NCI-H82 treated with DMSO at 0.1 percent for 48 hours (cell line): Measurements from ENCODE around the gene SCUBE1.
A peak's percentile ranks its signal among the peaks of the same experiment; 100 is the strongest.

Experiments
- DNase-seq: peaks from one replicate; lab custom pipeline; 2025; ENCODE audit not compliant: unreplicated experiment; lab: John Stamatoyannopoulos, UW

The SCUBE1 gene

DNA sequence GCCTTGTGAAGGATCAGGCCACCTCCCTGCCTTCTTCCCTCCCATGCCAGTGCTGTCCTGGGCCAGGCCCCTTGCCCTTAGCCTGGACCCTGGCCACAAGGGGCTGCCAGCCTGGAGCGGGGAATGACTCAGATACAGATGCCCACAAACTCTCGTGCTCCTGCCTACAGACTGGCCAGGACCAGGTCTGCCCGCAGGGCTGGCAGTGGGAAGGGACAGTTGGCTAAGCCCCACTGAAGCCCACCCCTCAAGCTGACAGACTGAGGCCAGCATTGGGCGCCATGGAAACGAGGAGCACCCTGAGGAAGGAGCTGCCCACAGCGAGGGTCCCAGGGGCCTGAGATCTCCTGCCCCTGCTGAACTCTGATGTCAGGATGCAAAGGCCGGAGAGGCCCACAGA, 14.1 kb downstream of the SCUBE1 start:
- DNase-seq, result no peak

DNA sequence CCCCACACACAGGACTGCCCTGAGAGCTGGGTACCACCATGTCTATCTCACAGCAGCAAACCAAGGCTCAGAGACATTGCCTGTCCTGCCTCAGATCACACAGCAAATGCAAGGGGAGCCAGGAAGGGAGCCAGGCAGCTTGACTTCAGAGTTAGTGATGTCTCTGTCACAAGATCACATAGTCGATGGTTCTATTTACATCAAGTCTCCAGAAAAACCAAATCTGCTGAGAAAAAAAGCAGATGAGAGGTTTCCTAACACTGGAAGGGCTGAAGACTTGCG, 16.1 kb downstream of the SCUBE1 start:
- no peak for DNase-seq

DNA sequence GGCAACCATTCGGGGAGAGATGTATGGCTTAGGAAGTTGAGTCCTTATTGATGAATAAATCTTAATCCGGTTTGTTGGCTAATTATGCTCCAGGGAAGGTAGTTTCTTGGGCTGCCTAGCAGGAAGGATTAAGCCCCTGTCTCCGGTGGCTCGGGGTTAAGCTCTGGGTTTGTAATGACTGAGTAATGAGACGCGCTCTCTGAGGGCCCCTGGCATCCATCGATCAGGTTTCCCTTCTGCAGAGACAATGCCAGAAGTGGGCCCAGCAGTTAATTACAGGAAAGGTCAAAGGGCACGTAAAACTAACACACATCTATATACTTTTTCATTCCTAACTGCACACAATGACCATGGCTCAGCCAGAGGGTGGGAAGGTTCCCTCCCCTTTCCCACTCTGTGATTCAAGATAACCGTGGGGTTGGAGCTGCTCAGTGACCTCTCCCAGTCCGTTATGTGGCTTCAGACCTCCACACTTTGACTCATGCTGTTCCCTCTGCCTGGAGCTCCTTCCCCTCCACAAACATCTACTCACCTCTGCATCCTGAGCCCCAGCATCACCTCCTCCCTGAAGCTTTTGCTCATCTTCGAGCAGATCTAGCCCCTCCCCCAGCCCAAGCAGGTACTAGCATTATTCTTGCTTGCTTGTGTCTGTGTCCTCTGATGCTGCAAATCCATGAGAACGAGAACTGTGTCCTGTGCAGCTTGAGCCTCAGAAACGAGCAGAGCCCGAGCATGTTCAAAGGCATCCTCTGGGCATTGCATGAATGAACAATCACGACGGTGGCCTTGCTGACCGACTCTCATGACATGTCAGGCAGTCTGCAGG, 16.6 kb downstream of the SCUBE1 start:
- DNase-seq, result peak; percentile 76

DNA sequence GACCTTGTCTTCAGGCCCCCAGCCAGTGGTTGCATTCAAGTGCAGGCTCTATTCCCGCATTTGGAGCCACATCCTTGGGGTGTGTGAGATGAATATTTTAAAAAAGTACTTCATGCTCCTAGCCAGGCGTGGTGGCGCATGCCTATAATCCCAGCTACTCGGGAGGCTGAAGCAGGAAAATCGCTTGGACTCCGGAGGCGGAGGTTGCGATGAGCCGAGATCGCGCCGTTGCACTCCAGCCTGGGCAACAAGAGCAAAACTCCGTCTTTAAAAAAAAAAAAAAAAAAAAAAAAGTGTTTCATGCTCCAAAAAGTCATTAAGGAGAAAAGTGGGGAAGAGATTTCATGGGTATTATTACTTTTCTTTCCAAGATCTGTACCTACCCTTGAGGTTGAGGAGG, 18.0 kb downstream of the SCUBE1 start:
- no peak for DNase-seq

DNA sequence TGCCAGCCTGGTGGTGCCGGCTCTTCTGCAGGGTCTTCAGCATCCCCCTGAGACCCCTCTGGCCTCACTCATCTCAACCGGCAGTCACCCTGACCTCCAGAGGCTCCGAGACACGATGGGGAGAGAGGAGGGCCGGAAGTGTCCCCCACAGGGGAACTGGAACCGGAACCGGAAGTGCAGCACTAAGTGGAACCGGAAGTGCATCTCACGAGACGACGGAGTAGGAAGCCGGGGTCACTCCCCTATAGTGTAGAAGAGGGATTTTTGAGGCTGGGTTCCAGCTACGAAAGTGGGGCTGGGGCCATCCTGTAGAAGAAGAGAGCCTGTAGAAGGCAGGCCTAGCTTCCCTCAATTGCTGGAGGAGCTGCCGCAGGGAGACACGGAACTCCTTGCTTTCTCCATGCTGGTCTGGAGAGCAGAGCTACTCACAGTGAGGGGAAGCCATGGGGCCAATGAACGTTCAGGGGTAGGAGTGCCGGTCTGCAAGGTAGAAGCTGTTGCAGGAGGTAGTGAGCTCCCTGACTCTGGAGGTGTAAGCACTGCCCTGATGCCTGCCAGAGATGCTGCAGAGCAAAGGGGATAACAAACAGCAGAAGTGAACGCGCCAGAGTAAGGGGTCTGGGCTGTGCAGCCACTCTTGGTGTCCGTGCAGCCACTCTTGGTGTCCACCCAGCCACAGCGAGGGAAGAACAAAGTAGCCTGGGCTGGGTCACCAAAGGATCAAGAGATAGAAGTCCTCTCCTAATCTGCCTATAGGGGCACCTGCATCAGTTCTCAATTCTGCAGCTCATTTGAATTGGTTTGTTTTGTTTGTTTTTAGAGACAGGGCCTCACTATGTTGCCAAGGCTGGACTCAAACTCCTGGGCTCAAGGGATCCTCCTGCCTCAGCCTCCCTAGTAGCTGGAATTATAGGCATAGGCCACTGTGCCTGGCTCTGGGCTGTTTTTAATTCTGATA, 21.9 kb downstream of the SCUBE1 start:
- DNase-seq, result no peak

DNA sequence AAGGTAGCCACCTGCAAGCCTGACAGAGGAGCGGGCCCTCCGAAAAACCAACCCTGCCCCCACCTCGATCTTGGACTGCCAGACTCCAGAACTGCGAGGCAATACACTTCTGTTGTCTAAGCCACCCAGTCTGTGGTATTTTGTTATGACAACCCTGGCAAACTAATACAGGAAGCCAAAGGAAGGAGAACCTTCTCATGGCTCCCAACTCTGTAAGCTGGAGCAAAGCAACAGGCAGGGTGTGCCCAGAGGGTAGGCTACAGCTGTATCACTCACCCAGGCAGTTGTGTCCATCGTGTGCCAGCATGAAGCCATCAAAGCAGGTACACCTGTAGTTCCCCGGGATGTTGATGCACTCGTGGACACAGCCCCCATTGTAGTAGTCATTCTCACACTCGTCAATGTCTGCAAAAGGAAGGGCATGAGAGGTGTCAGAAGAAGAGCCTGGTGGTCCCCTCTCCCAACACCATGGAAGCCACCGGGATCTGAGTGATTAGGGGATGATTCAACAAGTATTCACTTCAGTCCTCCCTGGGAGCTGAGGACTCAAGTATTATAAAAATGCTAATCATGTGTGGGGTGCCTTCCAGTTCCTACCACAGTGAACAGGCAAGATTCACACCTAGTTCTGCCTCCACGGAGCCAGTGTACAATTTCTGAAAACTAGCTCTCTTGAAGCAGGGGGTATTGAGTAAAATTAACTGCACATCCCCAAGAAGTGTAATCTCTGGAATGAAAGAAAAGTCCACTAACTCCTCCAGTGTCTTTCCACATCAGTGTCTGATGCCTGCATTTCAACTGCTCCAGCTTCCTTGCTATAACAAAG, 23.3 kb downstream of the SCUBE1 start:
- no peak for DNase-seq

DNA sequence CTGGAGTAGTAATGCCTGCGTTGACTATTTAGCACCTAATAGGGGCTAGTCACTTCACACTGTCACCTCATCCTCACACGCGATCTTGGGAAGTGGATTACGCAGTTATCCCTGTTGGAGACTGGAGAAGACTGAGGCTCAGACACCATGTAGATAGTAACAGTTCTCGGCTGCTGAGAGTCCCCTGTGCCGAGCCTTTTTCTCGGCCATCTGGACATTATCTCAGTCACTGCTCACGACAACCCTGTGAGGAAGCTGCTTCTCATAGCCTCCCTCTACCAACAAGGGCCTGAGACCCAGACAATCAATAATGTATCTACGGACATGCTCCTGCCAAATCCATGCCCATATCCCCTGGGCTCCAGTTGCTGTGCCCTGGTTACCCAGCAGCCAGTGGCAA, 25.9 kb downstream of the SCUBE1 start:
- DNase-seq, result no peak

DNA sequence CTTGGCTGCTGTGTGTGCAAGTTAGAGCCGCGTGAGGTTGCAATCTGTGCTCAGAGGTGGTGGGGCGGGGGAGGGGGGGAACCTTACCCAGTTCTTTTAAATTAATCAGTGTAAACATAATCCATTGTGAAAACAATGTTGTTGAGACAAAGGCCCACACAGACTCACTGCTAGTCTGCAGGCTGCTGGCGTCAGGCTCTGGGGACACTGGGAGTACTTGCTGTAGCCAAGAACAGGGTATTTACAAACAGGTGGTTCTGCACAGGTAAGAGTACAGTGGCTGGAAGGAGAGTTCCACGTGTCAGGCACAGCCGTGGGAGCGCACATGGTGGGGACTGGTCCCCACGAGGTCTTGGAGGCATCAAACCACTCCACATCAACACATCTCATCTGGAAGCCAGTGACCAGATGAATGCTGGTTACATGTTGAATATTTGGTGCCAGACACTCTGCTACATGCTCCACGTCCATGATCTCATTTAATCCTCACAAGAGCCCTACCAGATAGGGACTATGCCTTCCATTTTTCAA, 27.4 kb downstream of the SCUBE1 start:
- DNase-seq, result no peak

DNA sequence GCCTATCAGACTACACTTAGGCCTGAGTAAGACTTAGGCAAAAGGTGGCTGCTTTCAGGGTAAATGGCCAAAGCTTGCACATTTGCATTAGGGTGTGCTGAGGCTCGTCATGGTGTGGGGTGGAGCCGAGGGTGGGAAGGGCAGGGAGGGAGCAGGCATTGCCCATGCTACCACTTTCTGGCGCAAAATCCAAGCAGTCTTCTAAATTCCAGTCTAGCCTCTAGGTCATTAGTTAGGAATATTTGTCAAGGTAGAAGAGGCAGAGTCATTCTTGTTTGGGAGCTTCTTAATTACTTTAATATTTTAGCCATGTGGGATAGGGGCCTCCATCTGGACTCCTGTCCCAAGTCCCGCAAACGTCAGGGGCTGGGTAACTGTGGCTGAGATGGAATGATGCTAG, 28.6 kb downstream of the SCUBE1 start:
- DNase-seq, result no peak

DNA sequence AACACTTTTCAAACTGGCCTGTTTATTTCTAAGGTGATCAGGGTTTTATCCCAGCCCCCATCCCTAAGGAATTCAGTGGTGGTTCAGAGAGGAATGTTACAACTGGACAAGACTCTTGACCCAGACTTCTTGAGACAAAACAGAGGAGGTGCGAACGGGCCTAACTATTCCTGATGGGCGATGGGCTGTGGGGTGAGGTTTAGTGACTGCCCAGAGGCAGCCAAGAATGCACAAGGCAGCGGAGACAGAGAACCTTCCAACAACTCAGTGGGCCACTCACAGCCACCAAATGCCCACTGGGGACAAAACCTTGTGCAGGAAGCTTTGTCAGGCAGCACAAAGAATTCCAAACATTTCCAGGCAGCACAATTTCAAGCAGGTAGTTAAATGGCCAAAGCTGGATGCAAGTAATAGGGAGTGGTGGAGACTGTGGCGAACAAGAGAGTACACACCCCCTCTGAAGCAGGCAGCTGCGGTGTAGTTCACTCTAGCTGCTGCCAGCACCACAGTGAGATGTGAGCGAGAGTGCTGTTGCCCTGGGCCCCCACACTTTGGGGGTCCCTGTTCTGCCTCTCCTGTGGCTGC, 29.2 kb downstream of the SCUBE1 start:
- no peak for DNase-seq

DNA sequence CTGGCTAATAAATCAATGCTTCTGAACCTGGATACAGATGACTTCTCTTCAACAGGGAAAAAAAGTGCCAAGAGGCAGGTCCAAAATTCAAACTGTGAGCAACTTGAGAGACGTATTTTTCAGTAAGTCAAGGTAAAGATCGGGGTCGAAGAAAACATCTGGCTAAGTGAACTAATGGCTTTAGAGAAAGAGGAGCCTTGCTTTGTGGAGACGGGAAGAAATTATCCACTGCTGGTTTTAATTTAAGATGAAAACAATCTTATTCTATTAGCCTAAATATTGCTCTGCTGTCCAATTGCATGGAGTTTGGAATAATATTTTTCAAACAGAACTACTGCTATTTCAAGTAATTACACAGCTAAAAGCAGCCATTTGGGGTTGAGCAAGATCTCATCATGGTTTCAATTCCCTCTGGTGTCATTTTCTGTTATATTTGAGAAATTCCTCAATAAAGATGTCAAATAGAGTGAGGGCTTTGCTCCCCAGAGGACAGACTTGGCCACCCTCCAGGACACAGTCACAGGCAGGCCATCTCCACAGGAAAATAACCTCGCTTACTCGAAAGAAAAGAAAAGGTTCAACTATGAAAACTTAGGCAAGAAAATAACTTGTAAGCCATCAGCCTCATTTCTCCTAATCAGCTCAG, 29.8 kb downstream of the SCUBE1 start:
- DNase-seq, result no peak

DNA sequence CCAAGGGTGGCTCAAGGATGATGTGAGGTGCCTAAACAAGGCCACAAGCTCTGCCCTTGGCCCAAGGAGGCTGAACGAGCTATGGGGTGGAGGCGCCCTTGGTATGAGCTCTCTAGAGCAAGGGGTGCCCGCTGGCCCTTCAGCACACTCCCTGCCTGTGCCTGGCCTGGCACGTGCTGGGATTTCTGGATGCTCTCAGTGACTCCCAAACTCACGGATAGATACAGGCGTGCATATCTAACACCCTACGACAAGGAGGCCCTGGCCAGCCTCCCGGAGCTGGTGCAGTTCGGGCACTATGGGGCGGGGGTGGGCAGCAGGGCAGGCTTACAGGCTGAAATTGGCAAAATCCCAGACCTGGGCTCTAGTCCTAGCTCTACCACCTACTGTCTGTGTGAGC, 30.6 kb downstream of the SCUBE1 start:
- no peak for DNase-seq

DNA sequence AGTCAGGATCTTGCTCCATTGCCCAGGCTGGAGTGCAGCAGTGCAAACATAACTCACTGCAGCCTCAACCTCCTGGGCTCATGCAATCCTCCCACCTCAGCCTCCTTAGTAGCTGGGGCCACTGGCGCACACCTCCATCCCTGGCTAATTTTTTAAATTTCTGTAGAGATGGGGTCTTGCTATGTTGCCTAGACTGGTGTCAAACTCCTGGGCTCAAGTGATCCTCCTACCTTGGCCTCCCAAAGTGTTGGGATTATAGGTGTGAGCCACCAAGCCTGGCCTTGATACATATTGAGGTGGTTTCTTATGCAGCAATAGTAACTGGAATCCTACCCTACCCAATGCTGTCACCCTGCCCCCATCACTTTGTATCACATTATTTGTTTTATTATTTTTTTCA, 32.4 kb downstream of the SCUBE1 start:
- no peak for DNase-seq

DNA sequence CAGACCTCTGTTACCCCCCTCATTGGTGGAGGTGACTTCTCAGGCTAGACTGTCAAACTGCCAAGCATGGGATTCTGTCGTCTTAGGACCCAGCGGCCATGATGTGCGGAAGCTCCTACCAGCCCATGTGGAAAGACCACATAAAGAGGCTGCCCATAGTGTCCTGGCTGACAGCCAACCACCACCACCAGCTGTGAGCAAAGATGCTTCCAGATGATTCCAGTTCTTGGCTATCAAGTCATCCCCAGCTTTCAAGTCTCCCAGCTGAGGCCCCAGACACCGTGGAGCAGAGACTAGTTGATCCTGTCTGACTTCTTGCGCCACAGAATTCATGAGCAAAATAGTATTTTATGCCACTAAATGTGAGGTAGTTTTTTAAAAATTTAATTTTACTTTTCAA, 32.9 kb downstream of the SCUBE1 start:
- DNase-seq, result no peak

DNA sequence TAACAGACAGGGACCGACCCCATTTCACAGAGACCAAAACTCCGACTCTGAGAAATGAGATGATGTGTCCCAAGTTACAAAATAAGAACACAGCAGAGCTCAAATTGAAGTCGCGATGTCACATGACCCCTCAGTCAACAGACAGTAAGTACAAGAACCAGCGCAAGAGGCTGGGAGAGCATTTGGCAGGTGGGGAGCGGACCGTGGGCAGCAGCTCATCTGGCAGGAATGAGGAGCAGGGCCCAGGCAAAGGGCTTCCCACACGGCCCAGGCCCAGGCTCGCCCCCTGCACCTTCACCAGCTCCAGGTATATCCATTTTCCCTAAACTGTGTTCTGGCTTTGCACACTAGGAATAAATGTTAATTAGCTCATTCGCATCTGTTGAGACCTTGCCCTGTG, 34.3 kb downstream of the SCUBE1 start:
- no peak for DNase-seq

DNA sequence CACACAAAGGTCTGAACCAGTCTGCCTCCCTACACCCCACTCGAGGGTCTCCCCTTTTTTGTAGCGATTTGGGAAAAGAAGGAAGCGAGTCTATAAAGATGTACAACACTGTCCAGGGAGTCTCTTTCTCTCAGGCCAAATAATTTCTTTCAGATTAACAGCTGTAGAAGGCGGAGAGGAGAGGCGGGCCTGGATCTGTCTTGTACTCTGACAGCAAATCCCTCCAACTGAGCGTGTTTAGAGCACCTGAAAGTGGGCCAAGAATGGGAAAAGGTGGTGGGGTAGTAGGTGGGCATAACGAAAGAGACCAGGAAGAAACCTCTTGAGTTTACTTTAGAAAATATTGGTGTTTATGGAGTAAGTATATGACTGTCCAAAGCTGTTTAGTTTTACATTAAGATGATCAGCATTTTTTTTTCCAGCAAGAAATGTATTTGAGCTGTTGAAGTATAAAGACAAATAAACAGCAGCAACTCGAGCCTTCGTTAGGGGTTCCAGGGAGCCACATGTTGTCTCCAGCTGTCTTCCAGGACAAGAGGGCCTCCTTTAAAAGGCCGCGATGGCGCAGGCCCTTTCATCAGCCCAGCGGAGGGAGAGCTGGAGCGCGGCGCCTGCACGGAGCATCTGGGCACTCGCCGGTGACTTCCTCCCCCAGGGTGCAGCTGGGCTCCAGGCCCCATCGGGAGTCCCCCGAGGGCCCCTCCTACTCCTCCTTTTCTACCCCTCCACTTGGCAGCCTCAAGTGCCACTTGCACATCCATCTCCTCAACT, 34.9 kb downstream of the SCUBE1 start:
- DNase-seq, result no peak

DNA sequence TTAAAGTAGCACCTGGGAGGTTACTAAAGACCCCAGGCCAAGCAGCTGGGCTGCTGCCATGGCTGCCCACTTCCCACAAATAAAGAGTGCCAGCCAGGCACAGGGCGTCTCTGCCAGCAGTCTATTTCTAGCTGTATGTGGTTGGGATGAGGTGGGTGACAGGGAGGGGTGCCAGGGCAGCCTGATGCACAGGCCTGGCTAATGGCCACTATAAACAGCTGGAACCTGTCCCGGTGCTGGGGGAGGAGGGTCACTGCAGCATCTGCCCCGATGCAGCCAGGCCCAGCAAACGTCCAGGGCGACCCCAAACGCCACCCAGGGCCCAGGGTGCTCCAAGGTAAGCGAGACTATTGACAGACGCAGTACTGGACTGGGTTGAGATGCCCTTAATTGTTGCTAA, 37.4 kb downstream of the SCUBE1 start:
- DNase-seq, result no peak

DNA sequence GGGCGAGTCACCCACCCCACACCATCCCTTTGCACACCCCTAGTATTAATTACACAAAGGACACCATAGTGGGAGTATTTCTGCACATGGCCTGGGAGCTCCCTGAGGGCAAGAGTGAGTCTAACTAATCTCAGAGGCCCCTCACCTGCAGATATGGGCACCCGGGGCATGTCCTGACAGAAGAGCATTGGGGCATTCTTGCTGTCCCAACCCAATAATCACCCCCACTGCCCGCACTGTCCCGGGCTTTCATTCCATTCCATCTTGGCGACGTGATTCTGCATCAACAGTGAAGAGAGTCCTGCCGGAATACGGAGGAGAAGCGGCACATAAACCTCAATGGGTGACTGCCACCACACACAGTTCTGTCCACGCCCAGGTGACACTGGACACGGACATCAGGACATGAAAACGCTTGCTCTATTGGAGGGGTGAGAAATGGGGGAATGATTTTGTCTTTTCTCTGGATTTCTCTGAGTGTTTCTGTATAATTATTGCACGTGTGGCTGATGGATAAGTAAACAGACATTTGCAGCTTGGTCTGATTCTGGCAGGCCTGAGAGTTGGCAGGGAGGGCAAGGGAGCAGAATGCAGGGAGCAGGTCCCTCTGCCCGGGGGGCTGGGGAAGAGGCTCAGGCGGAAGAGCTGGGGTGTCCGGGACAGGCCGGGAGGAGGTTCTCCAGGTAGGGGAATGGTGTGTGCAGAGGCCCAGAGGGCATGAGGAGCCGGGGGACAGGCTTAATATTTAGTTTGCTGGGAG, 38.2 kb downstream of the SCUBE1 start:
- no peak for DNase-seq

DNA sequence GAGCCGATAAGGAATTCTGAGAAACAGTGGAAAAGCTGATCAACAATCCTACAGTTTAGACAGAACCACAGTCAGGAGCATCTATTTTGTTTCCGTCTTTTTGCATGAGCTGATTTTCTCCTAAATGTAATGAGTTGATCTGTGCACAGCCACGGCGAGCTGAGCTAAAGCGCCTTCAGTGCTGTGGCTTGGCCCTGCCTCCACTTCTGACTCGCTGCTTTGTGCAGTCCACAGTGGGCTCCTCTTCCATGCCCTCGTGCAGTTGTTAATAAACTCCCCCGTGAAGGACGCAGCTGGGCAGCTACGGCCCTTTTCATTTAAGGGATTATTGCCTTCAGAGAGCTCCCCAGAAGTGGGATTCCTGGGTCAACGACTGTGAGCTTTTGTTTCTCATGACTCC, 39.4 kb downstream of the SCUBE1 start:
- no peak for DNase-seq
